ENCODE measurements around the gene AAK1.
"Not testable (repeated sequence)": the region's sequence is repeated elsewhere in the genome, so short reads cannot be mapped to it uniquely, and the experiment has no call there.

AAK1 gene

GRCh38 chr2:69428981-69429380, 214.6 kb downstream of the AAK1 start:
- TF ChIP-seq CTCF (IDR thresholded peaks at IDR 0.05; ENCODE audit: insufficient read depth, low read length, poor library complexity, severe bottlenecking) = no peak
- TF ChIP-seq EZH2phosphoT487 (conservative IDR thresholded peaks at IDR 0.05; ENCODE audit: low read length) = no peak

GRCh38 chr2:69424419-69424818, 219.1 kb downstream of the AAK1 start:
- H2AFZ ChIP-seq (ENCODE audit: low read depth, low read length, severe bottlenecking) = no peak overlapping the region
- no peaks in the 10 kb centered on the region for H3K79me2 ChIP-seq (ENCODE audit: insufficient read depth, low read length)
- H4K20me1 ChIP-seq (ENCODE audit: low read depth, low read length) = no peaks in the 10 kb centered on the region
- no peak overlapping the region for H3K27ac ChIP-seq (ENCODE audit: low read depth, low read length)
- no peaks in the 10 kb centered on the region for H3K27me3 ChIP-seq (ENCODE audit: low read length)
- peaks cover 4% of the 10 kb centered on the region; the same call in 1 of the 2 replicates for H3K36me3 ChIP-seq (ENCODE audit: low read length)
- H3F3A ChIP-seq (ENCODE audit: insufficient read depth) = no peaks in the 10 kb centered on the region
- no peak overlapping the region for H3K4me2 ChIP-seq (ENCODE audit: low read depth, low read length, poor library complexity, severe bottlenecking)
- no peak overlapping the region for H3K9ac ChIP-seq (ENCODE audit: low read length)
- H3K9me3 ChIP-seq (ENCODE audit: insufficient read depth, low read length) = no peaks in the 10 kb centered on the region
- H3K9me2 ChIP-seq (replicated peaks; ENCODE audit: insufficient read depth, low read length) = no peaks in the 10 kb centered on the region
- no peak overlapping the region for H3K4me3 ChIP-seq (ENCODE audit: insufficient read depth, low read length, poor library complexity, severe bottlenecking)
- TF ChIP-seq EZH2phosphoT487 (conservative IDR thresholded peaks at IDR 0.05; ENCODE audit: low read length) = no peak
- no peak for TF ChIP-seq CTCF (IDR thresholded peaks at IDR 0.05; ENCODE audit: insufficient read depth, low read length, poor library complexity, severe bottlenecking)

More at GRCh38 chr2:69428981-69429380, 214.6 kb downstream of the AAK1 start:
- no peaks in the 10 kb centered on the region for H3K9me3 ChIP-seq (ENCODE audit: insufficient read depth, low read length)
- H2AFZ ChIP-seq (ENCODE audit: low read depth, low read length, severe bottlenecking) = no peak overlapping the region
- H3K27ac ChIP-seq (ENCODE audit: low read depth, low read length) = no peak overlapping the region
- H4K20me1 ChIP-seq (ENCODE audit: low read depth, low read length) = no peaks in the 10 kb centered on the region
- H3K4me2 ChIP-seq (ENCODE audit: low read depth, low read length, poor library complexity, severe bottlenecking) = no peak overlapping the region
- no peaks in the 10 kb centered on the region for H3F3A ChIP-seq (ENCODE audit: insufficient read depth)
- no peaks in the 10 kb centered on the region for H3K79me2 ChIP-seq (ENCODE audit: insufficient read depth, low read length)
- peaks cover 4% of the 10 kb centered on the region; the same call in 1 of the 2 replicates for H3K36me3 ChIP-seq (ENCODE audit: low read length)
- no peak overlapping the region for H3K4me3 ChIP-seq (ENCODE audit: insufficient read depth, low read length, poor library complexity, severe bottlenecking)
- H3K27me3 ChIP-seq (ENCODE audit: low read length) = no peaks in the 10 kb centered on the region
- H3K9me2 ChIP-seq (replicated peaks; ENCODE audit: insufficient read depth, low read length) = no peaks in the 10 kb centered on the region
- H3K9ac ChIP-seq (ENCODE audit: low read length) = no peak overlapping the region

- H2AFZ ChIP-seq (ENCODE audit: low read depth, low read length, severe bottlenecking) = no peak overlapping the region
- TF ChIP-seq CTCF (IDR thresholded peaks at IDR 0.05; ENCODE audit: insufficient read depth, low read length, poor library complexity, severe bottlenecking) (no peak), EZH2phosphoT487 (conservative IDR thresholded peaks at IDR 0.05; ENCODE audit: low read length) (no peak)
- no peaks in the 10 kb centered on the region for H3K79me2 ChIP-seq (ENCODE audit: insufficient read depth, low read length)
- H3K4me2 ChIP-seq (ENCODE audit: low read depth, low read length, poor library complexity, severe bottlenecking) = no peak overlapping the region
- H3K9ac ChIP-seq (ENCODE audit: low read length) = no peak overlapping the region
- H3K27me3 ChIP-seq (ENCODE audit: low read length) = no peaks in the 10 kb centered on the region
- no peaks in the 10 kb centered on the region for H4K20me1 ChIP-seq (ENCODE audit: low read depth, low read length)
- no peaks in the 10 kb centered on the region for H3K9me3 ChIP-seq (ENCODE audit: insufficient read depth, low read length)
- no peak overlapping the region for H3K4me3 ChIP-seq (ENCODE audit: insufficient read depth, low read length, poor library complexity, severe bottlenecking)
- H3F3A ChIP-seq (ENCODE audit: insufficient read depth) = no peaks in the 10 kb centered on the region
- no peak overlapping the region for H3K27ac ChIP-seq (ENCODE audit: low read depth, low read length)
- no peaks in the 10 kb centered on the region for H3K36me3 ChIP-seq (ENCODE audit: low read length)
- no peaks in the 10 kb centered on the region for H3K9me2 ChIP-seq (replicated peaks; ENCODE audit: insufficient read depth, low read length)
Observed at GRCh38 chr2:69422198-69422597, 221.3 kb downstream of the AAK1 start.

GRCh38 chr2:69419111-69419510, 224.4 kb downstream of the AAK1 start:
- not testable (repeated sequence) for H3K4me3 ChIP-seq (ENCODE audit: insufficient read depth, low read length, poor library complexity, severe bottlenecking); H3K9ac ChIP-seq (ENCODE audit: low read length); H3K27ac ChIP-seq (ENCODE audit: low read depth, low read length); H3K4me2 ChIP-seq (ENCODE audit: low read depth, low read length, poor library complexity, severe bottlenecking); H3K79me2 ChIP-seq (ENCODE audit: insufficient read depth, low read length); H2AFZ ChIP-seq (ENCODE audit: low read depth, low read length, severe bottlenecking); H3K9me3 ChIP-seq (ENCODE audit: insufficient read depth, low read length); H4K20me1 ChIP-seq (ENCODE audit: low read depth, low read length); H3K9me2 ChIP-seq (replicated peaks; ENCODE audit: insufficient read depth, low read length); H3F3A ChIP-seq (ENCODE audit: insufficient read depth); H3K36me3 ChIP-seq (ENCODE audit: low read length); H3K27me3 ChIP-seq (ENCODE audit: low read length)
